SJSA1 (cell line): ENCODE measurements around the gene PREP. TPM values are rescaled to one million over a fixed set of nuclear protein-coding genes. Genes with fewer than 3 reads are reported as not detected.
"Not testable (repeated sequence)": the region's sequence is repeated elsewhere in the genome, so short reads cannot be mapped to it uniquely, and the experiment has no call there.

Source experiments
- DNase-seq, 2 experiments: peaks; one replicate each; pipeline ENCODE4 v3.0.0-alpha.2; 2015 to 2020; ENCODE audit warnings: low spot score in 2 of 2, low read depth in 1 of 2
- H3K27ac ChIP-seq: fragments of 250-450 bp; sonication (Bioruptor Pico); 2 replicates; pipeline ENCODE4 v1.5.1; 2020; ENCODE audit warnings: mild to moderate bottlenecking, moderate library complexity
- H3K27me3 ChIP-seq: fragments of 250-450 bp; sonication (Bioruptor Pico); replicated peaks from 2 replicates; pipeline ENCODE4 v1.5.1; 2020; ENCODE audit warnings: mild to moderate bottlenecking, moderate library complexity
- H3K36me3 ChIP-seq: fragments of 250-450 bp; sonication (Bioruptor Pico); 2 replicates; pipeline ENCODE4 v1.5.1; 2020; ENCODE audit warnings: mild to moderate bottlenecking
- H3K4me1 ChIP-seq: fragments of 250-450 bp; sonication (Bioruptor Pico); replicated peaks from 2 replicates; pipeline ENCODE4 v1.6.1; 2021; ENCODE audit warnings: mild to moderate bottlenecking
- H3K4me3 ChIP-seq: fragments of 250-450 bp; sonication (Bioruptor Pico); 2 replicates; pipeline ENCODE4 v1.5.1; 2020; ENCODE audit warnings: mild to moderate bottlenecking
- H3K9me3 ChIP-seq: fragments of 250-450 bp; sonication (Bioruptor Pico); replicated peaks from 2 replicates; pipeline ENCODE4 v1.5.1; 2020; ENCODE audit warnings: mild to moderate bottlenecking
- total RNA-seq: library from RNA; depleted of rRNA; stranded (reverse); fragments of >200 nt; shearing (Covaris generic); gene quantifications from 2 replicates; pipeline ENCODE4 v1.2.3, GENCODE V29; 2014

Gene PREP
- total RNA-seq, 1 experiment from 2014 or later: 17.1 TPM

GRCh38 chr6:105348897-105349296, 54.0 kb downstream of the PREP start:
- no peak overlapping the region for H3K27ac ChIP-seq
- peaks cover 16% of the 10 kb centered on the region for H3K36me3 ChIP-seq
- no peak for DNase-seq
- peaks cover 21% of the 10 kb centered on the region for H3K4me1 ChIP-seq
- H3K9me3 ChIP-seq: no peaks in the 10 kb centered on the region
- no peak overlapping the region for H3K4me3 ChIP-seq
- H3K27me3 ChIP-seq: no peaks in the 10 kb centered on the region

- H3K4me3 ChIP-seq: no peak overlapping the region
- H3K27me3 ChIP-seq: no peaks in the 10 kb centered on the region
- no peaks in the 10 kb centered on the region for H3K9me3 ChIP-seq
- peak; percentile 60 to 68 for DNase-seq
- peaks cover 7% of the 10 kb centered on the region; the same call in 1 of the 2 replicates for H3K36me3 ChIP-seq
- H3K27ac ChIP-seq: peak overlapping the region; percentile 8; the same call in 1 of the 2 replicates
- H3K4me1 ChIP-seq: peaks cover 21% of the 10 kb centered on the region
Measured at GRCh38 chr6:105346052-105346451, 56.8 kb downstream of the PREP start.

- no peaks in the 10 kb centered on the region for H3K27me3 ChIP-seq
- DNase-seq: no peak
- H3K27ac ChIP-seq: no peak overlapping the region
- peaks cover 21% of the 10 kb centered on the region for H3K4me1 ChIP-seq
- peaks cover 7% of the 10 kb centered on the region; the same call in 1 of the 2 replicates for H3K36me3 ChIP-seq
- H3K4me3 ChIP-seq: no peak overlapping the region
- H3K9me3 ChIP-seq: no peaks in the 10 kb centered on the region
Measured at GRCh38 chr6:105345506-105345905, 57.4 kb downstream of the PREP start.

- Histone ChIP-seq H3K36me3 (peaks cover 7% of the 10 kb centered on the region; the same call in 1 of the 2 replicates), H3K27ac (no peak overlapping the region), H3K4me1 (peaks cover 21% of the 10 kb centered on the region), H3K4me3 (no peak overlapping the region), H3K27me3 (no peaks in the 10 kb centered on the region), H3K9me3 (no peaks in the 10 kb centered on the region)
- no peak for DNase-seq
Measured at GRCh38 chr6:105344881-105345370, 58.0 kb downstream of the PREP start.

GRCh38 chr6:105338350-105338983, 64.4 kb downstream of the PREP start:
- not testable (repeated sequence) for H3K9me3 ChIP-seq, DNase-seq, H3K4me3 ChIP-seq, H3K36me3 ChIP-seq, H3K27ac ChIP-seq, H3K27me3 ChIP-seq, H3K4me1 ChIP-seq

GRCh38 chr6:105336986-105337385, 65.9 kb downstream of the PREP start:
- Histone ChIP-seq H3K27me3 (no peaks in the 10 kb centered on the region), H3K9me3 (no peaks in the 10 kb centered on the region), H3K4me1 (no peaks in the 10 kb centered on the region), H3K36me3 (no peaks in the 10 kb centered on the region), H3K4me3 (no peak overlapping the region), H3K27ac (no peak overlapping the region)
- no peak for DNase-seq

GRCh38 chr6:105332576-105332975, 70.3 kb downstream of the PREP start:
- H3K4me3 ChIP-seq: no peak overlapping the region
- DNase-seq: no peak

GRCh38 chr6:105331927-105332326, 71.0 kb downstream of the PREP start:
- Histone ChIP-seq H3K4me1 (peaks cover 8% of the 10 kb centered on the region), H3K4me3 (no peak overlapping the region), H3K9me3 (no peaks in the 10 kb centered on the region), H3K27ac (no peak overlapping the region), H3K36me3 (peaks cover 8% of the 10 kb centered on the region), H3K27me3 (no peaks in the 10 kb centered on the region)
- no peak for DNase-seq

More at GRCh38 chr6:105332576-105332975, 70.3 kb downstream of the PREP start:
- Histone ChIP-seq H3K27me3 (no peaks in the 10 kb centered on the region), H3K4me1 (peaks cover 2% of the 10 kb centered on the region), H3K9me3 (no peaks in the 10 kb centered on the region), H3K27ac (no peak overlapping the region), H3K36me3 (peaks cover 8% of the 10 kb centered on the region)

GRCh38 chr6:105330913-105331312, 72.0 kb downstream of the PREP start:
- no peaks in the 10 kb centered on the region for H3K27me3 ChIP-seq
- no peaks in the 10 kb centered on the region for H3K9me3 ChIP-seq
- peaks cover 15% of the 10 kb centered on the region for H3K4me1 ChIP-seq
- H3K27ac ChIP-seq: no peak overlapping the region
- H3K4me3 ChIP-seq: no peak overlapping the region
- no peak for DNase-seq
- peaks cover 13% of the 10 kb centered on the region for H3K36me3 ChIP-seq

GRCh38 chr6:105330364-105330763, 72.5 kb downstream of the PREP start:
- no peak overlapping the region for H3K27ac ChIP-seq
- peaks cover 15% of the 10 kb centered on the region for H3K4me1 ChIP-seq
- H3K27me3 ChIP-seq: no peaks in the 10 kb centered on the region
- no peak for DNase-seq
- no peak overlapping the region for H3K4me3 ChIP-seq
- H3K9me3 ChIP-seq: no peaks in the 10 kb centered on the region
- peaks cover 13% of the 10 kb centered on the region for H3K36me3 ChIP-seq

- Histone ChIP-seq H3K27me3 (no peaks in the 10 kb centered on the region), H3K9me3 (no peaks in the 10 kb centered on the region), H3K4me1 (peaks cover 15% of the 10 kb centered on the region), H3K27ac (no peak overlapping the region), H3K36me3 (peaks cover 26% of the 10 kb centered on the region), H3K4me3 (no peak overlapping the region)
- DNase-seq: peak in 1 of 2 experiments; percentile 31
Measured at GRCh38 chr6:105326833-105327770, 75.8 kb downstream of the PREP start.

GRCh38 chr6:105326216-105326615, 76.7 kb downstream of the PREP start:
- peaks cover 26% of the 10 kb centered on the region for H3K36me3 ChIP-seq
- no peak for DNase-seq
- H3K27me3 ChIP-seq: no peaks in the 10 kb centered on the region
- no peaks in the 10 kb centered on the region for H3K9me3 ChIP-seq
- no peak overlapping the region for H3K27ac ChIP-seq
- H3K4me1 ChIP-seq: peaks cover 15% of the 10 kb centered on the region
- H3K4me3 ChIP-seq: no peak overlapping the region

GRCh38 chr6:105324386-105324950, 78.4 kb downstream of the PREP start:
- Histone ChIP-seq H3K27me3 (no peaks in the 10 kb centered on the region), H3K36me3 (peaks cover 23% of the 10 kb centered on the region), H3K4me3 (no peak overlapping the region), H3K4me1 (peaks cover 15% of the 10 kb centered on the region), H3K27ac (no peak overlapping the region), H3K9me3 (no peaks in the 10 kb centered on the region)
- DNase-seq: no peak
